K562 (cell line): ENCODE data around the gene FOXN3. TPM values are rescaled to one million over a fixed set of nuclear protein-coding genes. Genes with fewer than 3 reads are reported as not detected.

Experiments used
- COPS2 ChIP-seq: fragments of 450-650 bp; conservative IDR thresholded peaks from 2 replicates; pipeline ENCODE4 v1.6.1; 2016; ENCODE audit warnings: mild to moderate bottlenecking, moderate library complexity
- FOS ChIP-seq: IDR thresholded peaks from 3 replicates; pipeline ENCODE4 v1.6.1; 2011; ENCODE audit not compliant: insufficient read length; ENCODE audit errors: extremely low read depth
- HNRNPLL ChIP-seq: fragments of 200-400 bp; formaldehyde crosslinking; IDR thresholded peaks from 2 replicates; pipeline ENCODE4 v1.6.1; 2017; ENCODE audit warnings: low read length, low read depth, mild to moderate bottlenecking; ENCODE audit not compliant: poor library complexity, severe bottlenecking
- HSF4 ChIP-seq: fragments of 250-450 bp; sonication (Bioruptor Pico); IDR thresholded peaks from 2 replicates; pipeline ENCODE4 v2.1.2; 2022; ENCODE audit warnings: mild to moderate bottlenecking, moderate library complexity, borderline replicate concordance
- ILF3 ChIP-seq: fragments of 450-650 bp; IDR thresholded peaks from 2 replicates; pipeline ENCODE4 v1.6.1; 2018; ENCODE audit warnings: antibody characterized with exemption, mild to moderate bottlenecking, moderate library complexity, borderline replicate concordance
- JUNB ChIP-seq: fragments of 450-650 bp; formaldehyde crosslinking; conservative IDR thresholded peaks from 2 replicates; pipeline ENCODE4 v1.4.0; 2020; ENCODE audit warnings: mild to moderate bottlenecking
- JUND ChIP-seq, 2 experiments: IDR thresholded peaks; 2 replicates in 1 of 2; 3 replicates in 1 of 2; pipeline ENCODE4 v1.6.1; 2011; ENCODE audit warnings: borderline replicate concordance in 2 of 2, low read depth in 2 of 2, low read length in 2 of 2, improper control_type of control experiment in 1 of 2, missing biosample characterization in 1 of 2, missing genetic modification characterization in 1 of 2, missing genetic modification reagents in 1 of 2
- NFIC ChIP-seq: fragments of 450-650 bp; IDR thresholded peaks from 2 replicates; pipeline ENCODE4 v1.6.1; 2017; ENCODE audit warnings: mild to moderate bottlenecking, inconsistent platforms
- POLR3G ChIP-seq: IDR thresholded peaks from 2 replicates; pipeline ENCODE4 v1.6.1; 2011; ENCODE audit not compliant: insufficient read length, insufficient replicate concordance; ENCODE audit errors: extremely low read depth
- RBM25 ChIP-seq: fragments of 200-400 bp; formaldehyde crosslinking; IDR thresholded peaks from 2 replicates; pipeline ENCODE4 v1.6.1; 2018; ENCODE audit warnings: low read length, low read depth, moderate library complexity; ENCODE audit not compliant: severe bottlenecking
- TAL1 ChIP-seq: fragments of 450-650 bp; IDR thresholded peaks from 2 replicates; pipeline ENCODE4 v1.6.1; 2016; ENCODE audit warnings: mild to moderate bottlenecking
- ZNF197 ChIP-seq: fragments of 200-800 bp; sonication (Bioruptor generic); IDR thresholded peaks from 2 replicates; pipeline ENCODE4 v1.6.1; 2016; ENCODE audit warnings: low read depth, missing genetic modification characterization, missing compliant biosample characterization
- ZNF3 ChIP-seq: fragments of 250-450 bp; sonication (Bioruptor Pico); IDR thresholded peaks from 2 replicates; pipeline ENCODE4 v1.5.0; 2021; ENCODE audit warnings: mild to moderate bottlenecking, moderate library complexity
- polyA plus RNA-seq, 8 experiments: library from polyadenylated mRNA; depleted of rRNA in 4 of 8; stranded (reverse) in 5 of 8; unstranded in 3 of 8; fragments of >200 nt; fragmentation: Nextera tagmentation in 2 of 8; fragmentation: Illumina TruSeq in 1 of 8; extraction: Ambion mirVana in 2 of 8; extraction: Trizol in 1 of 8; gene quantifications; 2 replicates each; pipeline versions ENCODE4 v1.2.1 to v1.2.3, GENCODE V29; 2011 to 2014; ENCODE audit warnings: inconsistent platforms in 1 of 8, missing spikeins in 1 of 8
- total RNA-seq, 7 experiments: library from RNA; depleted of rRNA in 6 of 7; stranded (reverse); fragments of >200 nt in 6 of 7; fragmentation: Illumina TruSeq in 2 of 7; extraction: Trizol in 2 of 7; gene quantifications; 2 replicates each; pipeline versions ENCODE4 v1.2.1 to v1.2.3, GENCODE V29; 2011 to 2021; ENCODE audit warnings: low replicate concordance in 1 of 7
- TF ChIP-seq, protein P1 (sequence below): fragments of 200-600 bp; sonication (generic); IDR thresholded peaks from one replicate; pipeline ENCODE4 v1.6.1; 2012; ENCODE audit warnings: mild to moderate bottlenecking, low read depth, low read length, inconsistent platforms
- TF ChIP-seq, protein P2 (sequence below), 2 experiments: fragments of 450-650 bp in 1 of 2; sonication (generic) in 1 of 2; formaldehyde crosslinking in 1 of 2; IDR thresholded peaks in 1 of 2; conservative IDR thresholded peaks in 1 of 2; 2 replicates each; pipeline versions ENCODE4 v1.6.1 to v1.8.1; 2016 to 2023; ENCODE audit warnings: mild to moderate bottlenecking in 2 of 2, moderate library complexity in 2 of 2, inconsistent platforms in 1 of 2, missing genetic modification reagents in 1 of 2

The FOXN3 gene
- total and polyA plus RNA-seq, 9 of the 15 experiments (the other 6 are each of a cell fraction or from before 2014, with no cell fraction given) = 0.07 to 1.3 (median 0.40) TPM

DNA sequence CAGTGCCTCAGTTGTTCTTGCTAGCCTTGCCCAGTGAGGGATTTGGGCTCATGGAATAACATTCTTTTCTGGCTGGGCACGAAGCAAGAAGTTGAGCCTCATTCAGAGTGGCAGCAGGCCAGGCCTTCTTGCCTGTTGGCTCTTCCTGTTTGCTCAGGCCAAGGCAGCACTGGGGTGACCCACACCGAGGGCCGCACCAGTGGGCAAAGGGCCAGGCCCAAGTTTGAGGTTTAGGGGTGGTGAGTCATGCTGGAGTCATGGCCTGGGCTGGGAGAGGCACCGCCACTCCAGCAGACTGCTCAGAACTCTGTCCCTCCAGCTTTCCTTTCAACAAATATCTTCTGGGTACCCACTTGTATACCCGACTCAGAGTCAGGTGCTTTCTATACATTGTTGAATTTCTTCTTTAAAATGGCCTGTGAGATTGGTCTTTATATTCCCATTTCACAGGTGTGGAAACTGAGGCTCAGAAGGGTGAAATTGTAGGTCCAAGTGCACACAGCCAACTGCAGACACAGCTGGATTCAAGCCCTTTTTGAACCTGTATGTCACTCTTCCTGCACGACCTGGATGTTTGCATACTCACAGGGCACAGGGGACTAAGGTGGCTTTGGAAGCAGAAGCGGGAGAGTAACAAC is 279.4 kb downstream of the FOXN3 start (continued):
- peak; percentile 52 for TF ChIP-seq RBM25
- no peak for TF ChIP-seq ZNF3
- no peak for TF ChIP-seq TAL1
- no peak for TF ChIP-seq FOS
- TF ChIP-seq POLR3G = no peak
- peak; percentile 23; the same call in 1 of the 2 replicates for TF ChIP-seq NFIC
- TF ChIP-seq JUND (IDR thresholded peaks at IDR 0.05; ENCODE audit: borderline replicate concordance, low read depth, low read length) = peak; percentile 59
- TF ChIP-seq JUND (tag; IDR thresholded peaks at IDR 0.05; ENCODE audit: borderline replicate concordance, low read depth, low read length) = no peak
- no peak for TF ChIP-seq JUNB
- TF ChIP-seq HSF4 (CRISPR knock-in tag) = no peak
- TF ChIP-seq ZNF197 (CRISPR knock-in tag) = no peak
- no peak for TF ChIP-seq COPS2
- TF ChIP-seq, protein P1, sequence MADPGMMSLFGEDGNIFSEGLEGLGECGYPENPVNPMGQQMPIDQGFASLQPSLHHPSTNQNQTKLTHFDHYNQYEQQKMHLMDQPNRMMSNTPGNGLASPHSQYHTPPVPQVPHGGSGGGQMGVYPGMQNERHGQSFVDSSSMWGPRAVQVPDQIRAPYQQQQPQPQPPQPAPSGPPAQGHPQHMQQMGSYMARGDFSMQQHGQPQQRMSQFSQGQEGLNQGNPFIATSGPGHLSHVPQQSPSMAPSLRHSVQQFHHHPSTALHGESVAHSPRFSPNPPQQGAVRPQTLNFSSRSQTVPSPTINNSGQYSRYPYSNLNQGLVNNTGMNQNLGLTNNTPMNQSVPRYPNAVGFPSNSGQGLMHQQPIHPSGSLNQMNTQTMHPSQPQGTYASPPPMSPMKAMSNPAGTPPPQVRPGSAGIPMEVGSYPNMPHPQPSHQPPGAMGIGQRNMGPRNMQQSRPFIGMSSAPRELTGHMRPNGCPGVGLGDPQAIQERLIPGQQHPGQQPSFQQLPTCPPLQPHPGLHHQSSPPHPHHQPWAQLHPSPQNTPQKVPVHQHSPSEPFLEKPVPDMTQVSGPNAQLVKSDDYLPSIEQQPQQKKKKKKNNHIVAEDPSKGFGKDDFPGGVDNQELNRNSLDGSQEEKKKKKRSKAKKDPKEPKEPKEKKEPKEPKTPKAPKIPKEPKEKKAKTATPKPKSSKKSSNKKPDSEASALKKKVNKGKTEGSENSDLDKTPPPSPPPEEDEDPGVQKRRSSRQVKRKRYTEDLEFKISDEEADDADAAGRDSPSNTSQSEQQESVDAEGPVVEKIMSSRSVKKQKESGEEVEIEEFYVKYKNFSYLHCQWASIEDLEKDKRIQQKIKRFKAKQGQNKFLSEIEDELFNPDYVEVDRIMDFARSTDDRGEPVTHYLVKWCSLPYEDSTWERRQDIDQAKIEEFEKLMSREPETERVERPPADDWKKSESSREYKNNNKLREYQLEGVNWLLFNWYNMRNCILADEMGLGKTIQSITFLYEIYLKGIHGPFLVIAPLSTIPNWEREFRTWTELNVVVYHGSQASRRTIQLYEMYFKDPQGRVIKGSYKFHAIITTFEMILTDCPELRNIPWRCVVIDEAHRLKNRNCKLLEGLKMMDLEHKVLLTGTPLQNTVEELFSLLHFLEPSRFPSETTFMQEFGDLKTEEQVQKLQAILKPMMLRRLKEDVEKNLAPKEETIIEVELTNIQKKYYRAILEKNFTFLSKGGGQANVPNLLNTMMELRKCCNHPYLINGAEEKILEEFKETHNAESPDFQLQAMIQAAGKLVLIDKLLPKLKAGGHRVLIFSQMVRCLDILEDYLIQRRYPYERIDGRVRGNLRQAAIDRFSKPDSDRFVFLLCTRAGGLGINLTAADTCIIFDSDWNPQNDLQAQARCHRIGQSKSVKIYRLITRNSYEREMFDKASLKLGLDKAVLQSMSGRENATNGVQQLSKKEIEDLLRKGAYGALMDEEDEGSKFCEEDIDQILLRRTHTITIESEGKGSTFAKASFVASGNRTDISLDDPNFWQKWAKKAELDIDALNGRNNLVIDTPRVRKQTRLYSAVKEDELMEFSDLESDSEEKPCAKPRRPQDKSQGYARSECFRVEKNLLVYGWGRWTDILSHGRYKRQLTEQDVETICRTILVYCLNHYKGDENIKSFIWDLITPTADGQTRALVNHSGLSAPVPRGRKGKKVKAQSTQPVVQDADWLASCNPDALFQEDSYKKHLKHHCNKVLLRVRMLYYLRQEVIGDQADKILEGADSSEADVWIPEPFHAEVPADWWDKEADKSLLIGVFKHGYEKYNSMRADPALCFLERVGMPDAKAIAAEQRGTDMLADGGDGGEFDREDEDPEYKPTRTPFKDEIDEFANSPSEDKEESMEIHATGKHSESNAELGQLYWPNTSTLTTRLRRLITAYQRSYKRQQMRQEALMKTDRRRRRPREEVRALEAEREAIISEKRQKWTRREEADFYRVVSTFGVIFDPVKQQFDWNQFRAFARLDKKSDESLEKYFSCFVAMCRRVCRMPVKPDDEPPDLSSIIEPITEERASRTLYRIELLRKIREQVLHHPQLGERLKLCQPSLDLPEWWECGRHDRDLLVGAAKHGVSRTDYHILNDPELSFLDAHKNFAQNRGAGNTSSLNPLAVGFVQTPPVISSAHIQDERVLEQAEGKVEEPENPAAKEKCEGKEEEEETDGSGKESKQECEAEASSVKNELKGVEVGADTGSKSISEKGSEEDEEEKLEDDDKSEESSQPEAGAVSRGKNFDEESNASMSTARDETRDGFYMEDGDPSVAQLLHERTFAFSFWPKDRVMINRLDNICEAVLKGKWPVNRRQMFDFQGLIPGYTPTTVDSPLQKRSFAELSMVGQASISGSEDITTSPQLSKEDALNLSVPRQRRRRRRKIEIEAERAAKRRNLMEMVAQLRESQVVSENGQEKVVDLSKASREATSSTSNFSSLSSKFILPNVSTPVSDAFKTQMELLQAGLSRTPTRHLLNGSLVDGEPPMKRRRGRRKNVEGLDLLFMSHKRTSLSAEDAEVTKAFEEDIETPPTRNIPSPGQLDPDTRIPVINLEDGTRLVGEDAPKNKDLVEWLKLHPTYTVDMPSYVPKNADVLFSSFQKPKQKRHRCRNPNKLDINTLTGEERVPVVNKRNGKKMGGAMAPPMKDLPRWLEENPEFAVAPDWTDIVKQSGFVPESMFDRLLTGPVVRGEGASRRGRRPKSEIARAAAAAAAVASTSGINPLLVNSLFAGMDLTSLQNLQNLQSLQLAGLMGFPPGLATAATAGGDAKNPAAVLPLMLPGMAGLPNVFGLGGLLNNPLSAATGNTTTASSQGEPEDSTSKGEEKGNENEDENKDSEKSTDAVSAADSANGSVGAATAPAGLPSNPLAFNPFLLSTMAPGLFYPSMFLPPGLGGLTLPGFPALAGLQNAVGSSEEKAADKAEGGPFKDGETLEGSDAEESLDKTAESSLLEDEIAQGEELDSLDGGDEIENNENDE = no peak
- TF ChIP-seq, protein P2, sequence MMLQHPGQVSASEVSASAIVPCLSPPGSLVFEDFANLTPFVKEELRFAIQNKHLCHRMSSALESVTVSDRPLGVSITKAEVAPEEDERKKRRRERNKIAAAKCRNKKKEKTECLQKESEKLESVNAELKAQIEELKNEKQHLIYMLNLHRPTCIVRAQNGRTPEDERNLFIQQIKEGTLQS (IDR thresholded peaks at IDR 0.05) = peak; percentile 28; the same call in 1 of the 2 replicates
- TF ChIP-seq, protein P2 (CRISPR knock-in tag; conservative IDR thresholded peaks at IDR 0.05) = no peak
- no peak for TF ChIP-seq HNRNPLL
- no peak for TF ChIP-seq ILF3
